Mesothelial cell of epicardium (in vitro differentiated cells): ENCODE data around the gene CHAD. TPM values are rescaled to one million over a fixed set of nuclear protein-coding genes. Genes with fewer than 3 reads are reported as not detected.

ENCODE experiments used
- DNase-seq, 2 experiments: peaks; one replicate each; pipeline ENCODE4 v3.0.0; 2021; ENCODE audit warnings: low spot score in 2 of 2; ENCODE audit not compliant: unreplicated experiment in 2 of 2
- H3K27ac Mint-ChIP-seq: 2 replicates; pipeline ENCODE4 v1.8.0; 2021; ENCODE audit warnings: mixed read lengths
- H3K27me3 Mint-ChIP-seq: 2 replicates; pipeline ENCODE4 v1.8.0; 2021; ENCODE audit warnings: low read depth, mixed read lengths
- H3K36me3 Mint-ChIP-seq: 2 replicates; pipeline ENCODE4 v1.8.0; 2021; ENCODE audit warnings: mixed read lengths
- H3K4me1 Mint-ChIP-seq: 2 replicates; pipeline ENCODE4 v1.8.0; 2021; ENCODE audit warnings: mixed read lengths
- H3K4me3 Mint-ChIP-seq: 2 replicates; pipeline ENCODE4 v1.8.0; 2021; ENCODE audit warnings: mild to moderate bottlenecking, moderate library complexity, mixed read lengths
- H3K9me3 Mint-ChIP-seq: 2 replicates; pipeline ENCODE4 v1.8.0; 2021; ENCODE audit warnings: mixed read lengths
- CTCF ChIP-seq: fragments of 200-600 bp; sonication (generic); IDR thresholded peaks from one replicate; pipeline ENCODE4 v1.5.0; 2021; ENCODE audit warnings: antibody characterized with exemption; ENCODE audit not compliant: unreplicated experiment
- total RNA-seq: library from RNA; stranded (reverse); gene quantifications from 3 replicates; pipeline ENCODE4 v1.2.1, GENCODE V29; 2021

The CHAD gene
- total RNA-seq, 1 donor from 2014 or later, result not detected

- peak overlapping the region; percentile 96 for H3K27ac Mint-ChIP-seq
- peaks cover 69% of the 10 kb centered on the region for H3K4me1 Mint-ChIP-seq
Observed at GRCh38 chr17:50426814-50427787, 41.6 kb downstream of the CHAD start.

GRCh38 chr17:50426472-50426782 is 42.3 kb downstream of the CHAD start:
- H3K27ac Mint-ChIP-seq, result peak overlapping the region; percentile 96
- DNase-seq, result no peak

More at GRCh38 chr17:50426814-50427787, 41.6 kb downstream of the CHAD start:
- no peaks in the 10 kb centered on the region for H3K27me3 Mint-ChIP-seq
- H3K9me3 Mint-ChIP-seq, result no peaks in the 10 kb centered on the region
- H3K4me3 Mint-ChIP-seq, result peak overlapping the region; percentile 73
- no peak for TF ChIP-seq CTCF
- no peak for DNase-seq
- H3K36me3 Mint-ChIP-seq, result no peaks in the 10 kb centered on the region

GRCh38 chr17:50425682-50426471 is 42.8 kb downstream of the CHAD start, which contains the start of gene ACSF2:
Gene ACSF2 (plus strand): TSS chr17:50426218. CDS start chr17:50426262, 44 bp downstream.
- peak; percentile 46 to 67 for DNase-seq
- Mint-ChIP-seq H3K36me3 (no peaks in the 10 kb centered on the region), H3K9me3 (no peaks in the 10 kb centered on the region), H3K27me3 (no peaks in the 10 kb centered on the region), H3K4me1 (peaks cover 68% of the 10 kb centered on the region), H3K4me3 (peak within 1 kb of the TSS; percentile 78), H3K27ac (peak within 1 kb of the TSS; percentile 96)
- TF ChIP-seq CTCF, result no peak

More at GRCh38 chr17:50426472-50426782, 42.3 kb downstream of the CHAD start:
- TF ChIP-seq CTCF, result no peak
- Mint-ChIP-seq H3K4me3 (peak overlapping the region; percentile 73), H3K4me1 (peaks cover 73% of the 10 kb centered on the region), H3K36me3 (no peaks in the 10 kb centered on the region), H3K27me3 (no peaks in the 10 kb centered on the region), H3K9me3 (no peaks in the 10 kb centered on the region)

GRCh38 chr17:50424996-50425681 is 43.5 kb downstream of the CHAD start:
- Mint-ChIP-seq H3K36me3 (no peaks in the 10 kb centered on the region), H3K27me3 (no peaks in the 10 kb centered on the region), H3K4me1 (peaks cover 64% of the 10 kb centered on the region), H3K9me3 (no peaks in the 10 kb centered on the region), H3K4me3 (peak overlapping the region; percentile 78), H3K27ac (peak overlapping the region; percentile 95)
- no peak for TF ChIP-seq CTCF
- no peak for DNase-seq

GRCh38 chr17:50424246-50424995 is 44.3 kb downstream of the CHAD start:
- Mint-ChIP-seq H3K4me1 (peaks cover 57% of the 10 kb centered on the region), H3K9me3 (no peaks in the 10 kb centered on the region), H3K27ac (peak overlapping the region; percentile 86), H3K4me3 (peak overlapping the region; percentile 78), H3K27me3 (no peaks in the 10 kb centered on the region), H3K36me3 (no peaks in the 10 kb centered on the region)
- DNase-seq, result no peak
- no peak for TF ChIP-seq CTCF
